SK-MEL-5 (cell line): Measurements from ENCODE around the gene ELMOD1. TPM values are rescaled to one million over a fixed set of nuclear protein-coding genes. Genes with fewer than 3 reads are reported as not detected.

Experiments
- DNase-seq: peaks from one replicate; pipeline ENCODE4 v3.0.0-alpha.2; 2016; ENCODE audit warnings: low read depth, low spot score
- in situ Hi-C: cut with HindIII; loops from 2 replicates; pipeline ENCODE4 v1.10.0; 2016; ENCODE audit warnings: low sequenced_read_pairs, high pct_unique_total_duplicates, low pct_unique_long_range_greater_than_20kb
- total RNA-seq: library from RNA; depleted of rRNA; stranded (reverse); fragments of >200 nt; shearing (Covaris generic); gene quantifications from 2 replicates; pipeline ENCODE4 v1.2.3, GENCODE V29; 2014

The ELMOD1 gene
- total RNA-seq, 1 experiment from 2014 or later: 0.77 TPM

- in situ Hi-C loops: no loop called here
- DNase-seq: no peak
These were observed 18.7 kb downstream of the ELMOD1 start for GRCh38 chr11:107609400-107610218.

GRCh38 chr11:107612445-107612844 lies 21.5 kb downstream of the ELMOD1 start:
- DNase-seq: no peak
- in situ Hi-C loops: no loop called here

- DNase-seq: no peak
- in situ Hi-C loops: no loop called here
These were observed 29.0 kb downstream of the ELMOD1 start for GRCh38 chr11:107619926-107620325.

GRCh38 chr11:107621081-107621480 lies 30.1 kb downstream of the ELMOD1 start:
- no peak for DNase-seq
- in situ Hi-C loops: no loop called here

GRCh38 chr11:107623183-107623582 lies 32.2 kb downstream of the ELMOD1 start:
- in situ Hi-C loops: no loop called here
- DNase-seq: no peak

GRCh38 chr11:107624983-107625684 lies 34.2 kb downstream of the ELMOD1 start:
- DNase-seq: no peak
- in situ Hi-C loops: no loop called here

- in situ Hi-C loops: no loop called here
- no peak for DNase-seq
These were observed 34.7 kb downstream of the ELMOD1 start for GRCh38 chr11:107625685-107625989.

GRCh38 chr11:107631043-107631442 lies 40.1 kb downstream of the ELMOD1 start:
- in situ Hi-C loops: no loop called here

GRCh38 chr11:107631931-107632330 lies 41.0 kb downstream of the ELMOD1 start:
- no peak for DNase-seq
- in situ Hi-C loops: no loop called here

More at GRCh38 chr11:107631043-107631442, 40.1 kb downstream of the ELMOD1 start:
- no peak for DNase-seq

- DNase-seq: no peak
- in situ Hi-C loops: no loop called here
These were observed 55.8 kb downstream of the ELMOD1 start for GRCh38 chr11:107646783-107647182.

GRCh38 chr11:107648242-107648641 lies 57.3 kb downstream of the ELMOD1 start:
- in situ Hi-C loops: no loop called here
- DNase-seq: no peak

- DNase-seq: no peak
- in situ Hi-C loops: no loop called here
These were observed 60.7 kb downstream of the ELMOD1 start for GRCh38 chr11:107651672-107652071.

- in situ Hi-C loops: no loop called here
- no peak for DNase-seq
These were observed 62.1 kb downstream of the ELMOD1 start for GRCh38 chr11:107653076-107653475.

GRCh38 chr11:107655602-107656001 lies 64.7 kb downstream of the ELMOD1 start:
- DNase-seq: no peak
- in situ Hi-C loops: no loop called here

- DNase-seq: no peak
- in situ Hi-C loops: no loop called here
These were observed 68.4 kb downstream of the ELMOD1 start for GRCh38 chr11:107659310-107659709.

- in situ Hi-C loops: no loop called here
- no peak for DNase-seq
These were observed 69.1 kb downstream of the ELMOD1 start for GRCh38 chr11:107660066-107660465.

GRCh38 chr11:107661656-107662055 lies 70.7 kb downstream of the ELMOD1 start:
- in situ Hi-C loops: no loop called here
- no peak for DNase-seq

GRCh38 chr11:107665018-107665417 lies 74.1 kb downstream of the ELMOD1 start:
- peak; percentile 83 for DNase-seq
- in situ Hi-C loops: no loop called here
